SK-N-SH (cell line): ENCODE data around the gene C1QL1.

Source experiments
- EZH2phosphoT487 ChIP-seq: fragments of 200-600 bp; sonication (generic); IDR thresholded peaks from 2 replicates; pipeline ENCODE4 v1.6.1; 2017; ENCODE audit warnings: low read depth, mixed run types, mild to moderate bottlenecking, antibody characterized with exemption, moderate library complexity, borderline replicate concordance
- FOXM1 ChIP-seq: IDR thresholded peaks from 2 replicates; pipeline ENCODE4 v1.4.0; 2012; ENCODE audit warnings: low read depth, mild to moderate bottlenecking
- TF ChIP-seq, protein P1 (sequence below): fragments of 200-600 bp; sonication (generic); IDR thresholded peaks from 2 replicates; pipeline ENCODE4 v1.6.1; 2017; ENCODE audit warnings: antibody characterized with exemption, mild to moderate bottlenecking, moderate library complexity

DNA sequence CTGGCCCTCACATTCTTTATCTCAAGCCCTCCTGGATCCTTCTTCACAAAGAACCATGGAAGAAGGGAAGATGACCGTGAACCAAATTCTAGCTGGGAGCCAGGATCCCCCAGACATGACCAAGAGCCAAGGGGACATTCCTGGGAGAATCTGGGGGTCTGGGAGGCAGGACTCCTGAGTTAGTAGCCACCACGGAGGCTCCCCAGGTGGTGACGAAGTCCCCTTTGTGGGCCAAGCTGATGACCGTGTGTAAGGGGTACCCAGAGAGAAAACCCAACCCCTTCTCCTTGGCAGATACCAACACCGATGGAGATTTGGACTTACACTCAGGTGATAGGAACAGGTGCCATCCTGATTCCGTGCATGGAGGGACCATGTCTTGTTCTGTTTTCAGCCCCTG lies 46.0 kb downstream of the C1QL1 start:
- TF ChIP-seq EZH2phosphoT487 (no peak), FOXM1 (no peak)
- TF ChIP-seq, protein P1, sequence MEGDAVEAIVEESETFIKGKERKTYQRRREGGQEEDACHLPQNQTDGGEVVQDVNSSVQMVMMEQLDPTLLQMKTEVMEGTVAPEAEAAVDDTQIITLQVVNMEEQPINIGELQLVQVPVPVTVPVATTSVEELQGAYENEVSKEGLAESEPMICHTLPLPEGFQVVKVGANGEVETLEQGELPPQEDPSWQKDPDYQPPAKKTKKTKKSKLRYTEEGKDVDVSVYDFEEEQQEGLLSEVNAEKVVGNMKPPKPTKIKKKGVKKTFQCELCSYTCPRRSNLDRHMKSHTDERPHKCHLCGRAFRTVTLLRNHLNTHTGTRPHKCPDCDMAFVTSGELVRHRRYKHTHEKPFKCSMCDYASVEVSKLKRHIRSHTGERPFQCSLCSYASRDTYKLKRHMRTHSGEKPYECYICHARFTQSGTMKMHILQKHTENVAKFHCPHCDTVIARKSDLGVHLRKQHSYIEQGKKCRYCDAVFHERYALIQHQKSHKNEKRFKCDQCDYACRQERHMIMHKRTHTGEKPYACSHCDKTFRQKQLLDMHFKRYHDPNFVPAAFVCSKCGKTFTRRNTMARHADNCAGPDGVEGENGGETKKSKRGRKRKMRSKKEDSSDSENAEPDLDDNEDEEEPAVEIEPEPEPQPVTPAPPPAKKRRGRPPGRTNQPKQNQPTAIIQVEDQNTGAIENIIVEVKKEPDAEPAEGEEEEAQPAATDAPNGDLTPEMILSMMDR, result no peak
